Activated T-cell treated with anti-CD3 and anti-CD28 coated beads, Interleukin-2, amount 50 U/mL, for 24 hours (primary cell): ENCODE data around the gene FBXW8.

Experiments used
- DNase-seq: peaks from one replicate; pipeline ENCODE4 v3.0.0-alpha.2; 2020
- H3K27ac Mint-ChIP-seq: 2 replicates; pipeline ENCODE4 v1.8.0; 2020; ENCODE audit warnings: mild to moderate bottlenecking, mixed read lengths
- H3K27me3 Mint-ChIP-seq: 2 replicates; pipeline ENCODE4 v1.8.0; 2020; ENCODE audit warnings: mixed read lengths
- H3K36me3 Mint-ChIP-seq: 2 replicates; pipeline ENCODE4 v1.8.0; 2020; ENCODE audit warnings: low read depth, mixed read lengths
- H3K4me1 Mint-ChIP-seq: 2 replicates; pipeline ENCODE4 v1.8.0; 2020; ENCODE audit warnings: low read depth, mixed read lengths
- H3K4me3 Mint-ChIP-seq: 2 replicates; pipeline ENCODE4 v1.8.0; 2020; ENCODE audit warnings: mild to moderate bottlenecking, moderate library complexity, mixed read lengths
- H3K9me3 Mint-ChIP-seq: 2 replicates; pipeline ENCODE4 v1.8.0; 2020; ENCODE audit warnings: mixed read lengths

FBXW8 gene

GRCh38 chr12:117032593-117033381, 122.0 kb downstream of the FBXW8 start:
- peaks cover 3% of the 10 kb centered on the region for H3K27me3 Mint-ChIP-seq
- H3K27ac Mint-ChIP-seq: no peak overlapping the region
- H3K4me1 Mint-ChIP-seq: peaks cover 7% of the 10 kb centered on the region
- DNase-seq: no peak
- no peak overlapping the region for H3K4me3 Mint-ChIP-seq
- no peaks in the 10 kb centered on the region for H3K9me3 Mint-ChIP-seq
- H3K36me3 Mint-ChIP-seq: peaks cover 20% of the 10 kb centered on the region

DNA sequence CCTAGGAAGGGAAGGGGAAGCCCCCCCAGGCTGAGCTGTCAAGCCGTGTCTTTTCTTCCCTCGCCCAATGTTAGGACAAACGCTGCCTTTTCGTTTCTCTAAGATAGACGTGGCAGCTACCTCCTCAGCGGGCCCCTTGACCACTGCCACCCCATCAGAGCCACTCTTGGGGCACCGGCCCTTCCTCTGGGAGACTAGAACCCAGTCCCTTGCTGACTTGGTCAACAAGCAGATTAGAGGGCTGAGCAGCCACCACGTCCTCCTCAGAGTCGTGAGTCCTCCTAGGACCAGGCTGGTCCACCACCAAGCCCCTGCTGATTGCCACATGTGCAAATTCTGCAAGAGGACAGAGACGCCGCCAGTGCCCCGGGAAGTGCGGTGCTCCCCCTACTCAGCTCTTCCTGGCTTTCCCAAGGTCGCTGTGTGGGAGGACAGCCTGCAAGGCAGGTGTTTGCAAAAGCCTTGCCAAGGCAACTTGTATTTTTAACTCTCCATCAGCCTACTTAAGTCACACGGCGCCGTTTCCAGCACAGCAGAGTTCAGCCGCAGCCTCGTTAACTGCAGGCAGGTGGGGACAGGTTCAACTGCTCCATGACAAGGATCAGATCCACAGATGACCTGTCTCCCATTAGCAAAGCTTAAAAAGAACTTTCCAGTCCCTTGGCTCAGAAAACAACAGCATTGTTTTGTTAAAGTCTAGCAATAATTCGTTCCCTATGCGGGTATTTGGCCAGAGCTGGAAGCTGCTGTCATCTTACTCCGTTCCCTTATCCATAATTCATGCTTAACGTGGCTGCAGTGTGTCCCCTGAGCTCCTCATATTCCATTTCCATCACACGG, 122.9 kb downstream of the FBXW8 start:
- no peak overlapping the region for H3K4me3 Mint-ChIP-seq
- DNase-seq: no peak
- peaks cover 12% of the 10 kb centered on the region for H3K36me3 Mint-ChIP-seq
- H3K4me1 Mint-ChIP-seq: peaks cover 7% of the 10 kb centered on the region
- no peaks in the 10 kb centered on the region for H3K9me3 Mint-ChIP-seq
- H3K27me3 Mint-ChIP-seq: peaks cover 3% of the 10 kb centered on the region
- no peak overlapping the region for H3K27ac Mint-ChIP-seq

GRCh38 chr12:117034249-117034648, 123.5 kb downstream of the FBXW8 start:
- Mint-ChIP-seq H3K4me3 (no peak overlapping the region), H3K36me3 (peaks cover 5% of the 10 kb centered on the region), H3K4me1 (peaks cover 7% of the 10 kb centered on the region), H3K9me3 (no peaks in the 10 kb centered on the region), H3K27ac (no peak overlapping the region), H3K27me3 (peaks cover 3% of the 10 kb centered on the region)
- no peak for DNase-seq

DNA sequence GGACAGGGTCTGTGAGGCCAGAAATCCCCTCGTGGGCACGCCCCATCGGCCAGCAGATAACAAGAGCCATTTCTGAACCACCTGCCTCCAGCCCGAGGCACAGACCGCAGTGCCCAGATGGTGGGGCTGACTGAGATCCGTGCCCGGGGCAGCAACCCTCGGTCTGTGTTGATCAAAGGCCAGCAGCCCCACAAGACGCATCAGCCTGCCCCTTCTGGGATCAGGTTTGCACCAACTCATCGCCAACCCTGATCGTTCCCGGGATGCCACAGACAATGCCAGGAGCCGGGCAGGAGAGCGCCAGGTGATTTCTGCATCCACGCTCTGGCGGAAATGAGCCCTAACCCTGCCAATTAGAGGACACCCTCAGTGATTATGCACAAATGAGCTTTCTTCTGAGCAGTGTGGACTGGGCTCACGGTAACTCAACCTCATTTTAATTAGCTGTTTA, 124.0 kb downstream of the FBXW8 start:
- H3K27ac Mint-ChIP-seq: no peak overlapping the region
- peaks cover 7% of the 10 kb centered on the region for H3K4me1 Mint-ChIP-seq
- no peak for DNase-seq
- peaks cover 3% of the 10 kb centered on the region for H3K27me3 Mint-ChIP-seq
- no peak overlapping the region for H3K4me3 Mint-ChIP-seq
- peaks cover 5% of the 10 kb centered on the region for H3K36me3 Mint-ChIP-seq
- no peaks in the 10 kb centered on the region for H3K9me3 Mint-ChIP-seq

GRCh38 chr12:117035287-117035686, 124.5 kb downstream of the FBXW8 start:
- Mint-ChIP-seq H3K9me3 (no peaks in the 10 kb centered on the region), H3K27me3 (peaks cover 3% of the 10 kb centered on the region), H3K4me1 (peaks cover 7% of the 10 kb centered on the region), H3K4me3 (no peak overlapping the region), H3K36me3 (peaks cover 4% of the 10 kb centered on the region), H3K27ac (no peak overlapping the region)
- no peak for DNase-seq

DNA sequence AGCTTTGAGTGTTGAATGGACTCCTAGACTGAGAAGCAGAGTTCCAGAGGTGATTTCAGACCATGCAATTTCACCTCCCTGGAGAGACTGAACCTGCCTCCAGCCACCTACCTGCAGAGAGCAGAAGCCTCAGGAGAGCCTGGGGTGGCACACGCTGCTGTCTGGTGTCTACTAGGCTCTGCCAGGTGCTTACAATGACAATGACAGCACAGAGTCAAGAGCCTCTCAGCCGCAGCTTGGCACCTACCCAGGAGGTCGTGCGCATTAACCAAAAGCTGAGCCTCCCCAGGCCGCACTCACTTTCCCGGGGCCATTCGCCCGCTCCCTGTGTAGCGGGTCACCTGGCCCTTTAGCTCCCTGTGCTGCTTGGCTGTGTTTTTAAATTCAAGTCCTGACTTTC, 125.3 kb downstream of the FBXW8 start:
- H3K27me3 Mint-ChIP-seq: peaks cover 3% of the 10 kb centered on the region

DNA sequence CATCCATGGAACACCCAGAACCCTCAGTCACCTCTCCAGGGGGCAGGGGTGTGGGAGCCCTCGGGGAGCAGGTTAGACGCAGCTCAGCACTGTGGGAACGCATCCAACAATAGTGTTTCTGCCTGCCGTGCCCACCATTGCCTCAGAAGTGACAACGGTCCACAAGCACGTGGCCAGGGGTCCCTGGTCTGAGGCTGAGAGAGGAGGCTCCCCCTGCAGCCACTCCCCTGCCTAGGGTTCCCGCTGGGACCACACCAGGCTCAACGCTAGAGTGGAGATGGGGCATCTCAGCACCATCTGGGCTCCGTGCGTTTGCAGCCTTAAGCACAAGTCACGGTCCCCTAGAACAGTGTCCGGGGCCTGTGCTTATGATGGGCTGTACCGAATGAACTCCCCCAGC, 125.8 kb downstream of the FBXW8 start:
- H3K27ac Mint-ChIP-seq: no peak overlapping the region
- peaks cover 3% of the 10 kb centered on the region for H3K27me3 Mint-ChIP-seq
- H3K9me3 Mint-ChIP-seq: no peaks in the 10 kb centered on the region
- no peak for DNase-seq
- no peak overlapping the region for H3K4me3 Mint-ChIP-seq
- peaks cover 7% of the 10 kb centered on the region for H3K4me1 Mint-ChIP-seq
- peaks cover 2% of the 10 kb centered on the region for H3K36me3 Mint-ChIP-seq

More for the DNA sequence above, 125.3 kb downstream of the FBXW8 start:
- H3K27ac Mint-ChIP-seq: no peak overlapping the region
- DNase-seq: no peak
- H3K9me3 Mint-ChIP-seq: no peaks in the 10 kb centered on the region
- peaks cover 2% of the 10 kb centered on the region for H3K36me3 Mint-ChIP-seq
- peaks cover 7% of the 10 kb centered on the region for H3K4me1 Mint-ChIP-seq
- H3K4me3 Mint-ChIP-seq: no peak overlapping the region

- DNase-seq: no peak
- peaks cover 3% of the 10 kb centered on the region for H3K27me3 Mint-ChIP-seq
- no peaks in the 10 kb centered on the region for H3K36me3 Mint-ChIP-seq
- H3K9me3 Mint-ChIP-seq: no peaks in the 10 kb centered on the region
- H3K27ac Mint-ChIP-seq: no peak overlapping the region
- no peak overlapping the region for H3K4me3 Mint-ChIP-seq
- H3K4me1 Mint-ChIP-seq: peaks cover 4% of the 10 kb centered on the region
Observed at GRCh38 chr12:117037289-117038022, 126.7 kb downstream of the FBXW8 start.

DNA sequence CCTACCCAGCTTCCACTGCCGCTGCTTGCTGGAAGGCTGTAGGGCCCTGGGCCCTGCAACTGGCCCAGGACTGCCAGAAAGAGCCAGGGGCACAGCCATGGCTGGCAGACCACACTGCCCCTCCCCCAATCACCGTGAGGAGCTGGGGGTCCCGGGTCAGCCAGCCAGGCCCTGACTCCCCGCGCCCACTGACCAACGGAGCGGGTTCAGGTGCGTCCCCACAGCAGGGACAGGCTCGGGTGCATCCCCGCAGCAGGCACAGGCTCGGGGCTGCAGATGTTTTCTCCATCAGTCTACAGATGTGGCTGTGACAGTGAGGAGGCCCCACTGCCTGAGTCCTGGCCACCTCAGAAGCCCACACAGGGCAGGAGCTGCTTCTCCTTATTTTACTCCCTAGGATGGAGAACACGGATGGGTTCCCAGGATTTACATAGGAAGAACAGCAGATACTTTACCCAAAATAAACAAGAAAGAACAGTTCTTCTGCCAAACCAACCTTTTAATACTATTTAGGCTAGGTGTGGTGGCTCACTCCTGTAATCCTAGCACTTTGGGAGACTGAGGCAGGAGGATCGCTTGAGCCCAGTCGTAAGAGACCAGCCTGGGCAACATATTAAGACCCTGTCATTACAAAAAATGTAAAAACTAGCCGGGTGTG, 127.4 kb downstream of the FBXW8 start:
- Mint-ChIP-seq H3K36me3 (no peaks in the 10 kb centered on the region), H3K27ac (no peak overlapping the region), H3K4me3 (no peak overlapping the region), H3K4me1 (peaks cover 4% of the 10 kb centered on the region), H3K27me3 (peaks cover 3% of the 10 kb centered on the region), H3K9me3 (no peaks in the 10 kb centered on the region)
- DNase-seq: no peak

DNA sequence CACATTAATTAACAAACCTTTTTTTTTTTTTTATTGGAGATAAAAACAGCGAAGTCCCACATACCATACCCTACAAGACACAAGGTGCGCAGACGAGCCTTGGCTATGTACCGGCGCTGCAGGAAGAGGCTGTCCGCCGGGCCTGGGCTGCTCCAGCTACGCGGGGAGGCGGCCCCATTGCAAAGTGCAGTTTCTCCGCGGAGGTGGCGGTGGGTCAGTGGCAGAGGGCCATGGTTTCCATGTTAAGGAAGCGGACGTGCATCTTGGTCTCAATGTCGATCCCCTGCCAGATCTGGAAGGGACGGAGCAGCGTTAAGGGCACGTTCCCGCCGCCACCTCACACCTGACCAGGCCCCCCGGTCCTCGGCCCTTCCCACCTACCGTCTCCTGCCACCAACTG, 128.2 kb downstream of the FBXW8 start:
- H3K4me3 Mint-ChIP-seq: no peak overlapping the region
- H3K36me3 Mint-ChIP-seq: no peaks in the 10 kb centered on the region
- no peaks in the 10 kb centered on the region for H3K27me3 Mint-ChIP-seq
- DNase-seq: no peak
- H3K4me1 Mint-ChIP-seq: no peaks in the 10 kb centered on the region
- no peaks in the 10 kb centered on the region for H3K9me3 Mint-ChIP-seq
- no peak overlapping the region for H3K27ac Mint-ChIP-seq

GRCh38 chr12:117039891-117040309, 129.2 kb downstream of the FBXW8 start:
- Mint-ChIP-seq H3K4me1 (no peaks in the 10 kb centered on the region), H3K27me3 (no peaks in the 10 kb centered on the region), H3K9me3 (no peaks in the 10 kb centered on the region), H3K27ac (no peak overlapping the region), H3K4me3 (no peak overlapping the region), H3K36me3 (no peaks in the 10 kb centered on the region)
- no peak for DNase-seq

DNA sequence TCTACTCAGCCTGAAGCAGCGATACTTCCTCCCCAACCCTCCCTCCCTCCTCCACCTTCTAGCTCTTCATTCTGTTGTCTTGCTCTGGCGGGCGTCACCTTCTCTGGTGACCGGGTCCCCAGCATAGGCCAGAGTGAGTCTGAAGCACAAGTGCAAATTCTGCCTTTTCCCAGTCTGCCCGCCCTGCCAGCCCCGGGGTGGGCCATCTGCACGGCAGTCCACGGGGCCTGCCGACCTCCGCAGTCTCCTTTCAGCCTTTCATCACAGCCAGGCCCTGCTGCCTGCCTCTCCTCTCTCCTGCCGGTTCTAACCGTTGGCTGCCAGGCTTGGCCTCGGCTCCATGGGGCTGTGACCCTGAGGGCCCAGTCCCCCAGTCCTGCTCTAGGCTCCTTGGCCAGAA, 129.7 kb downstream of the FBXW8 start:
- Mint-ChIP-seq H3K27ac (no peak overlapping the region), H3K4me3 (no peak overlapping the region), H3K4me1 (no peaks in the 10 kb centered on the region)

GRCh38 chr12:117041798-117042170, 131.0 kb downstream of the FBXW8 start:
- H3K9me3 Mint-ChIP-seq: no peaks in the 10 kb centered on the region
- H3K27me3 Mint-ChIP-seq: no peaks in the 10 kb centered on the region
- H3K4me1 Mint-ChIP-seq: no peaks in the 10 kb centered on the region
- no peak for DNase-seq
- no peaks in the 10 kb centered on the region for H3K36me3 Mint-ChIP-seq
- H3K4me3 Mint-ChIP-seq: no peak overlapping the region
- H3K27ac Mint-ChIP-seq: no peak overlapping the region

More for the DNA sequence above, 129.7 kb downstream of the FBXW8 start:
- no peaks in the 10 kb centered on the region for H3K9me3 Mint-ChIP-seq
- no peaks in the 10 kb centered on the region for H3K27me3 Mint-ChIP-seq
- no peak for DNase-seq
- no peaks in the 10 kb centered on the region for H3K36me3 Mint-ChIP-seq

DNA sequence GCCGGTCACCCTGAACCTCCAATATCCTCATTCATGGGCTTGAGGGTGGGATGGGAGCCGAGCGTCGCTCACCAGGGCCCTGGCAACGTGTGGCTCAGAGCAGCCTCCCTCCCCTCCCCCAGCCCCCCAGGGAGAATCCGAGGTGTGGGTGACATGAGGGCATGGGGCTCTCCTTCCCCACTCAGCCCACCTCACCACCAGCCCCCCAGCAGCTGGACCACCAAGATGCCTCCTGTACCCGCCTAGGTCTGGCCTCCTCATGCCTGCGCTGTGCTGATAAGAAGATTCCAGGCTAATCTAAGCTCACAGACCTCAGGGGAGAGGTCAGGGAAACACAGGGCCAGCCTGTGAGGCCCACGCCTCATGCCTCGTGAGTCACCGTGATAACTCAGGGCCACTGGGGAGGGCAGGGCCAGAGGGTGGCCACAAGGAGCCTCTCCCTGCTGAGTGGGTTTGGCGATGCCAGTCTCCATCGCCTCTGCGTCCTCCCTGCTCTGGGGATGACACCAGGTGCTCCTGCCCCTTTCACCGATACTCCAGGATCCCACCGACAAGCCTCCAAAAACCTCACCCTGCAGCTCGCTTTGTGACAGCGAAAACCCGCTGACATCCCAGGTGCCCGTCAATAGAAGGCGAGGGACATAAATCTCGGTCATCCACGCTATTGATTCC, 131.6 kb downstream of the FBXW8 start:
- no peak for DNase-seq
- no peak overlapping the region for H3K27ac Mint-ChIP-seq
- H3K36me3 Mint-ChIP-seq: no peaks in the 10 kb centered on the region
- H3K27me3 Mint-ChIP-seq: no peaks in the 10 kb centered on the region
- H3K4me1 Mint-ChIP-seq: no peaks in the 10 kb centered on the region
- H3K4me3 Mint-ChIP-seq: no peak overlapping the region
- no peaks in the 10 kb centered on the region for H3K9me3 Mint-ChIP-seq
